HEK293 (cell line): ENCODE data around the gene IFT52.

Experiments used
- KLF8 ChIP-seq: fragments of 450-650 bp; formaldehyde crosslinking; IDR thresholded peaks from 2 replicates; pipeline ENCODE4 v1.5.1; 2016; ENCODE audit warnings: missing biosample characterization, missing genetic modification characterization
- MEIS1 ChIP-seq: sonication (generic); formaldehyde crosslinking; IDR thresholded peaks from 2 replicates; pipeline ENCODE4 v1.8.1; 2022; ENCODE audit warnings: missing genetic modification reagents, mild to moderate bottlenecking, borderline replicate concordance
- MZF1 ChIP-seq: fragments of 450-650 bp; formaldehyde crosslinking; IDR thresholded peaks from 2 replicates; pipeline ENCODE4 v1.5.1; 2017; ENCODE audit warnings: missing biosample characterization, missing genetic modification characterization, borderline replicate concordance
- PRDM4 ChIP-seq: fragments of 450-650 bp; formaldehyde crosslinking; IDR thresholded peaks from 2 replicates; pipeline ENCODE4 v1.5.1; 2017; ENCODE audit warnings: missing biosample characterization, missing genetic modification characterization
- ZNF114 ChIP-seq: fragments of 450-650 bp; formaldehyde crosslinking; IDR thresholded peaks from 2 replicates; pipeline ENCODE4 v1.5.0; 2017; ENCODE audit warnings: missing biosample characterization, missing genetic modification characterization
- ZNF175 ChIP-seq: fragments of 450-650 bp; formaldehyde crosslinking; IDR thresholded peaks from 2 replicates; pipeline ENCODE4 v1.5.1; 2016; ENCODE audit warnings: missing biosample characterization, missing genetic modification characterization
- TF ChIP-seq, protein P1 (sequence below): fragments of 450-650 bp; formaldehyde crosslinking; IDR thresholded peaks from 2 replicates; pipeline ENCODE4 v1.5.1; 2016; ENCODE audit warnings: missing biosample characterization, missing genetic modification characterization

GRCh38 chr20:43658069-43658722 is 67.5 kb downstream of the IFT52 start:
- TF ChIP-seq KLF8 (tag by site-specific recombination) (no peak), PRDM4 (tag by site-specific recombination) (no peak), ZNF114 (tag by site-specific recombination) (no peak), ZNF175 (no peak), MEIS1 (CRISPR knock-in tag) (no peak), MZF1 (tag by site-specific recombination) (no peak)
- TF ChIP-seq, protein P1, sequence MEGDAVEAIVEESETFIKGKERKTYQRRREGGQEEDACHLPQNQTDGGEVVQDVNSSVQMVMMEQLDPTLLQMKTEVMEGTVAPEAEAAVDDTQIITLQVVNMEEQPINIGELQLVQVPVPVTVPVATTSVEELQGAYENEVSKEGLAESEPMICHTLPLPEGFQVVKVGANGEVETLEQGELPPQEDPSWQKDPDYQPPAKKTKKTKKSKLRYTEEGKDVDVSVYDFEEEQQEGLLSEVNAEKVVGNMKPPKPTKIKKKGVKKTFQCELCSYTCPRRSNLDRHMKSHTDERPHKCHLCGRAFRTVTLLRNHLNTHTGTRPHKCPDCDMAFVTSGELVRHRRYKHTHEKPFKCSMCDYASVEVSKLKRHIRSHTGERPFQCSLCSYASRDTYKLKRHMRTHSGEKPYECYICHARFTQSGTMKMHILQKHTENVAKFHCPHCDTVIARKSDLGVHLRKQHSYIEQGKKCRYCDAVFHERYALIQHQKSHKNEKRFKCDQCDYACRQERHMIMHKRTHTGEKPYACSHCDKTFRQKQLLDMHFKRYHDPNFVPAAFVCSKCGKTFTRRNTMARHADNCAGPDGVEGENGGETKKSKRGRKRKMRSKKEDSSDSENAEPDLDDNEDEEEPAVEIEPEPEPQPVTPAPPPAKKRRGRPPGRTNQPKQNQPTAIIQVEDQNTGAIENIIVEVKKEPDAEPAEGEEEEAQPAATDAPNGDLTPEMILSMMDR (tag by site-specific recombination): no peak; the same call in 1 of the 2 replicates
